Fibroblast of lung (primary cell): ENCODE results near the gene HMGCS2. TPM values are rescaled to one million over a fixed set of nuclear protein-coding genes. Genes with fewer than 3 reads are reported as not detected.

Source experiments
- DNase-seq, 2 donors: peaks; one replicate each; pipeline versions ENCODE4 v3.0.0 to v3.0.0-alpha.2; 2010; ENCODE audit warnings: low read depth in 2 of 2
- H2AFZ ChIP-seq: 2 replicates; pipeline ENCODE4 v1.5.1; 2012; ENCODE audit warnings: low read length, control low read depth, inconsistent platforms
- H3K27ac ChIP-seq: 2 replicates; pipeline ENCODE4 v1.5.1; 2011; ENCODE audit warnings: low read length, control low read depth; ENCODE audit not compliant: insufficient read depth
- H3K27me3 ChIP-seq: 2 replicates; pipeline ENCODE4 v1.5.1; 2011; ENCODE audit warnings: mild to moderate bottlenecking, low read length; ENCODE audit not compliant: control insufficient read depth, insufficient read depth
- H3K36me3 ChIP-seq: 2 replicates; pipeline ENCODE4 v1.5.1; 2011; ENCODE audit warnings: low read length; ENCODE audit not compliant: control insufficient read depth, insufficient read depth
- H3K4me1 ChIP-seq: 2 replicates; pipeline ENCODE4 v1.5.1; 2011; ENCODE audit warnings: low read length; ENCODE audit not compliant: control insufficient read depth, insufficient read depth; ENCODE audit errors: extremely low read depth
- H3K4me2 ChIP-seq: 2 replicates; pipeline ENCODE4 v1.5.1; 2011; ENCODE audit warnings: low read length, control low read depth; ENCODE audit not compliant: insufficient read depth; ENCODE audit errors: extremely low read depth
- H3K4me3 ChIP-seq, 4 experiments: fragments of 200-600 bp in 1 of 4; sonication (generic) in 1 of 4; replicated peaks in 1 of 4; 2 replicates each; pipeline ENCODE4 v1.5.1; 2011 to 2016; ENCODE audit warnings: low read length in 4 of 4, low read depth in 3 of 4, mild to moderate bottlenecking in 3 of 4, control low read depth in 2 of 4, inconsistent platforms in 1 of 4, mixed read lengths in 1 of 4; ENCODE audit not compliant: insufficient read depth in 1 of 4; ENCODE audit errors: control extremely low read depth in 1 of 4
- H3K79me2 ChIP-seq: 2 replicates; pipeline ENCODE4 v1.5.1; 2012; ENCODE audit warnings: mild to moderate bottlenecking, low read length, inconsistent platforms; ENCODE audit not compliant: control insufficient read depth, insufficient read depth
- H3K9ac ChIP-seq: 2 replicates; pipeline ENCODE4 v1.5.1; 2011; ENCODE audit warnings: mild to moderate bottlenecking, low read length, control low read depth; ENCODE audit not compliant: insufficient read depth
- H3K9me3 ChIP-seq: 2 replicates; pipeline ENCODE4 v1.5.1; 2012; ENCODE audit warnings: low read depth, low read length; ENCODE audit not compliant: control insufficient read depth, insufficient read depth
- H4K20me1 ChIP-seq: 2 replicates; pipeline ENCODE4 v1.5.1; 2011; ENCODE audit warnings: low read length; ENCODE audit not compliant: control insufficient read depth, insufficient read depth; ENCODE audit errors: extremely low read depth
- EZH2 ChIP-seq: IDR thresholded peaks from 2 replicates; pipeline ENCODE4 v1.5.1; 2012; ENCODE audit warnings: low read length, control low read depth, mild to moderate bottlenecking; ENCODE audit errors: missing control alignments
- polyA plus RNA-seq, 2 donors: library from polyadenylated mRNA; depleted of rRNA in 1 of 2; stranded (reverse) in 1 of 2; unstranded in 1 of 2; fragments of >200 nt; gene quantifications; 2 replicates each; pipeline ENCODE4 v1.2.1, GENCODE V29; 2011 to 2012; ENCODE audit warnings: missing spikeins in 1 of 2
- total RNA-seq: library from RNA; depleted of rRNA; stranded (reverse); fragments of >200 nt; gene quantifications from 2 replicates; pipeline ENCODE4 v1.2.1, GENCODE V29; 2014
- TF ChIP-seq, protein P1 (sequence below), 2 donors: IDR thresholded peaks in 1 of 2; conservative IDR thresholded peaks in 1 of 2; 1 replicate in 1 of 2; 2 replicates in 1 of 2; pipeline ENCODE4 v1.5.1; 2011 to 2012; ENCODE audit warnings: low read length in 2 of 2, control low read depth in 1 of 2, inconsistent platforms in 1 of 2, low read depth in 1 of 2, mild to moderate bottlenecking in 1 of 2

HMGCS2 gene
- total and polyA plus RNA-seq, 2 donors (not counting 1 experiment from before 2014, with no cell fraction given): not detected

DNA sequence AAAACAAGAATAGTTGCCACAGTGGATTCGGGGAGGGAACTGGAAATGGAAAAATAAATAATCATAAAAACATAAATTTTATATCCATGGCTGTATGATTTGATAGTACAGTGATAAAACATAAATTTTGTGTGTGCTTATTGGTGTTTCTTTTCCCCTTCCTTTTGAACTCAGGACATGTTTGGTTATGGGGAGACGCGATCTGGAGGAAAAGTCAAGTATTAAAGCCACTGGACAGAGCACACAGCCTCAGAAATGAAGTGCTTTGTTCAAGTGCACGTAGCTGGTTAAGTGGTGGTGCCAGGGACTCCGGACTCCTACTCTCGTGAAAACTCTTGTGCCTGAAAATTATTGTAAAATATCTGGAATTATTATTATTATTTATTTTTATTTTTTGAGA, 9.7 kb upstream of the HMGCS2 start:
- no peak overlapping the region for H3K4me2 ChIP-seq
- TF ChIP-seq, protein P1, sequence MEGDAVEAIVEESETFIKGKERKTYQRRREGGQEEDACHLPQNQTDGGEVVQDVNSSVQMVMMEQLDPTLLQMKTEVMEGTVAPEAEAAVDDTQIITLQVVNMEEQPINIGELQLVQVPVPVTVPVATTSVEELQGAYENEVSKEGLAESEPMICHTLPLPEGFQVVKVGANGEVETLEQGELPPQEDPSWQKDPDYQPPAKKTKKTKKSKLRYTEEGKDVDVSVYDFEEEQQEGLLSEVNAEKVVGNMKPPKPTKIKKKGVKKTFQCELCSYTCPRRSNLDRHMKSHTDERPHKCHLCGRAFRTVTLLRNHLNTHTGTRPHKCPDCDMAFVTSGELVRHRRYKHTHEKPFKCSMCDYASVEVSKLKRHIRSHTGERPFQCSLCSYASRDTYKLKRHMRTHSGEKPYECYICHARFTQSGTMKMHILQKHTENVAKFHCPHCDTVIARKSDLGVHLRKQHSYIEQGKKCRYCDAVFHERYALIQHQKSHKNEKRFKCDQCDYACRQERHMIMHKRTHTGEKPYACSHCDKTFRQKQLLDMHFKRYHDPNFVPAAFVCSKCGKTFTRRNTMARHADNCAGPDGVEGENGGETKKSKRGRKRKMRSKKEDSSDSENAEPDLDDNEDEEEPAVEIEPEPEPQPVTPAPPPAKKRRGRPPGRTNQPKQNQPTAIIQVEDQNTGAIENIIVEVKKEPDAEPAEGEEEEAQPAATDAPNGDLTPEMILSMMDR (conservative IDR thresholded peaks at IDR 0.05 in 1 of 2, IDR thresholded peaks at IDR 0.05 in 1 of 2; ENCODE audit: low read depth in 1 of 2, low read length in 2 of 2): no peak
- no peak for TF ChIP-seq EZH2

DNA sequence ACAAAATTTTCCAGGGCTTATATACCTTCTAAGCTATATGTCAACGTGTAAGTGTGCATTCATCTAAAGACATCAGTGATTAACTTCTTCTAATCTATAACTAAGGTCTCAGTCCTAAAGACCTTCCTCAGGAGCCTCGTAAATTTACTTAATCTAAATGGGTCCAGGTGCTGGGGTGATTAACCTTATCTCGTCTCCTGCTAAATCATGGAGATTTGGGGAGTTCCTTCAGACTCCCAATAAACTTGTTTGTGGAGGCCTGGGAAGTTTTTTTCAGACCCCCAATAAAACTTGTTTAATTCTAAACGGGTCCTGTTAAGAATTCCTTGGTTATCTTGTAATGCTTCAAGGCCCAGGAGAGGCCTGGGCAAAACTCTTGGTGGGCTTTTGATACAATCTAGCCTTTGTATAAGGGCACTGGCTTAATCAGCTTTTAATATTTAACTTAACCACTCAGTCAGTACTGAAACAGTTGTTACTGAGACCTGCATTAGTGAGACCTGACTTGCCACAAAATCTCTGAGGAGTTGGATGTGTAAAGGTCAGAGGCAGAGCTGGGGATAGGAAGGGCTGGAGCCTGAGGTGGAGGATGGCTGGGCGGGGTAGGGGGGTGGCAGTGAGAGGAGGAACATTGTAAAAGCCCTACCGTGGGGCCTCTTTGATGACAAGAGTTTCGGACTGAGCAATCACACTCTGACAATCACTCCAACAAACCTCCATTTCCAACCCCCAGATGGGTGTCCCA, 6.2 kb upstream of the HMGCS2 start:
- no peak for TF ChIP-seq EZH2
- TF ChIP-seq, protein P1 (conservative IDR thresholded peaks at IDR 0.05 in 1 of 2, IDR thresholded peaks at IDR 0.05 in 1 of 2; ENCODE audit: low read depth in 1 of 2, low read length in 2 of 2): no peak
- Histone ChIP-seq H3K9ac (no peak overlapping the region), H3K4me2 (no peak overlapping the region), H3K27ac (no peak overlapping the region), H2AFZ (no peak overlapping the region), H4K20me1 (no peaks in the 10 kb centered on the region), H3K9me3 (no peaks in the 10 kb centered on the region), H3K27me3 (peaks cover 5% of the 10 kb centered on the region), H3K4me1 (peaks cover 2% of the 10 kb centered on the region), H3K4me3 (no peak overlapping the region), H3K36me3 (no peaks in the 10 kb centered on the region), H3K79me2 (no peaks in the 10 kb centered on the region)
- no peak for DNase-seq

More for the DNA sequence above, 9.7 kb upstream of the HMGCS2 start:
- no peak overlapping the region for H2AFZ ChIP-seq
- H3K4me3 ChIP-seq: no peak overlapping the region
- no peak for DNase-seq
- H3K79me2 ChIP-seq: no peaks in the 10 kb centered on the region
- no peaks in the 10 kb centered on the region for H4K20me1 ChIP-seq
- no peaks in the 10 kb centered on the region for H3K36me3 ChIP-seq
- peaks cover 2% of the 10 kb centered on the region for H3K27me3 ChIP-seq
- H3K4me1 ChIP-seq: peaks cover 2% of the 10 kb centered on the region
- H3K27ac ChIP-seq: no peak overlapping the region
- H3K9ac ChIP-seq: no peak overlapping the region
- no peaks in the 10 kb centered on the region for H3K9me3 ChIP-seq

DNA sequence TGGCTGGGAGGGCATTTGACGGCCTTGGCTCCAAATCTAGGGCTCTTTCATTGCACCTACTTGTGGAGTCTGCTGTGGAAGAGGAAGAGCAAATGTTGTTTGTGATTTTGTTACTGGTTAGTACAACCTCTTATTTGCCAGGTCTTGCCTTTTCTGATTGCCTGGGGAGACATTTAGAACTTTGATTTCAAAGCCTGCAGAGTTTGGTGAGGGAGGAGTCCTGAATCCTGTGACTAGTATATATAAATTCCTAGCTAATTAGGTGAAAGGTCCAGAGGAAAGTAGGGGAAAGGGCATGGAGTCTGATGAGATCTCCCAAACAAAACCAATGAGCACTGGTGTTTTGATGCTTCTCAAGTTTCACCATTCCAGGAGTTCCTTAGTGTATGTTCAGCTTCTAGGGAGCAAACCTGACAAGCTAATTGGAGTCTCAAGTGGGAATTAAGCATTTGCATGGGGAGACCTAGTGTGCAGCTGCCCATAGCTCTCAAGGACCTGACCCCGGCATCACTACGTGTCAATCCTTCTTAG, 5.1 kb upstream of the HMGCS2 start:
- no peaks in the 10 kb centered on the region for H3K9me3 ChIP-seq
- H3K4me2 ChIP-seq: no peak overlapping the region
- no peaks in the 10 kb centered on the region for H3K79me2 ChIP-seq
- peaks cover 8% of the 10 kb centered on the region for H3K27me3 ChIP-seq
- H4K20me1 ChIP-seq: no peaks in the 10 kb centered on the region
- H3K9ac ChIP-seq: no peak overlapping the region
- H3K27ac ChIP-seq: no peak overlapping the region
- H3K36me3 ChIP-seq: no peaks in the 10 kb centered on the region
- DNase-seq: peak; percentile 34 to 86
- no peak overlapping the region for H2AFZ ChIP-seq
- TF ChIP-seq, protein P1 (conservative IDR thresholded peaks at IDR 0.05 in 1 of 2, IDR thresholded peaks at IDR 0.05 in 1 of 2; ENCODE audit: low read depth in 1 of 2, low read length in 2 of 2): no peak
- TF ChIP-seq EZH2: no peak
- peak overlapping the region in 1 of 4 experiments; percentile 10 for H3K4me3 ChIP-seq
- H3K4me1 ChIP-seq: peaks cover 2% of the 10 kb centered on the region
